Tibial nerve (tissue), 3 donors: Measurements from ENCODE around the gene PTPN9.

Source experiments
- CTCF ChIP-seq, 5 experiments: fragments of 200-600 bp in 3 of 5; fragments of 450-650 bp in 2 of 5; sonication (generic) in 3 of 5; IDR thresholded peaks; one replicate each; pipeline ENCODE4 v1.5.1; 2016 to 2019; ENCODE audit warnings: antibody characterized with exemption in 5 of 5, mild to moderate bottlenecking in 3 of 5, moderate library complexity in 2 of 5
- POLR2A ChIP-seq, 2 donors: fragments of 450-650 bp; IDR thresholded peaks; one replicate each; pipeline ENCODE4 v1.6.1; 2017; ENCODE audit warnings: antibody characterized with exemption in 2 of 2, mild to moderate bottlenecking in 2 of 2, moderate library complexity in 2 of 2

GRCh38 chr15:75450307-75451201, 128.6 kb downstream of the PTPN9 start:
- TF ChIP-seq CTCF (IDR thresholded peaks at IDR 0.05), result peak in 2 of 5 experiments; percentile 6 to 14
- TF ChIP-seq POLR2A (IDR thresholded peaks at IDR 0.05), result no peak
